Stimulated activated CD8-positive, alpha-beta memory T cell treated with anti-CD3 and anti-CD28 coated beads, Interleukin-2, amount 100 ng/mL, for 48 hours (primary cell): ENCODE measurements around the gene HGFAC.
"Not testable (repeated sequence)": the region's sequence is repeated elsewhere in the genome, so short reads cannot be mapped to it uniquely, and the experiment has no call there.

Experiments used
- DNase-seq, 2 donors: peaks; one replicate each; pipeline ENCODE4 v3.0.0-alpha.2; 2020; ENCODE audit warnings: low read depth in 2 of 2

HGFAC gene

GRCh38 chr4:3411190-3411589 lies 30.6 kb upstream of the HGFAC start:
- not testable (repeated sequence) for DNase-seq

GRCh38 chr4:3411676-3412075 lies 30.1 kb upstream of the HGFAC start:
- DNase-seq = no peak

GRCh38 chr4:3412257-3413020 lies 29.3 kb upstream of the HGFAC start:
- DNase-seq = no peak

- no peak for DNase-seq
These were observed 28.5 kb upstream of the HGFAC start for GRCh38 chr4:3413217-3413671.

- DNase-seq = no peak
These were observed 27.9 kb upstream of the HGFAC start for GRCh38 chr4:3413675-3414420.

GRCh38 chr4:3414421-3415279 lies 27.1 kb upstream of the HGFAC start:
- DNase-seq = no peak

- no peak for DNase-seq
These were observed 26.2 kb upstream of the HGFAC start for GRCh38 chr4:3415471-3416141.

- no peak for DNase-seq
These were observed 25.5 kb upstream of the HGFAC start for GRCh38 chr4:3416270-3416669.

- no peak for DNase-seq
These were observed 24.9 kb upstream of the HGFAC start for GRCh38 chr4:3416821-3417221.

GRCh38 chr4:3417448-3417847 lies 24.3 kb upstream of the HGFAC start:
- no peak for DNase-seq

- DNase-seq = no peak
These were observed 23.6 kb upstream of the HGFAC start for GRCh38 chr4:3418029-3418762.

GRCh38 chr4:3419836-3420605 lies 21.7 kb upstream of the HGFAC start:
- DNase-seq = no peak

- DNase-seq = no peak
These were observed 21.2 kb upstream of the HGFAC start for GRCh38 chr4:3420606-3420955.

GRCh38 chr4:3420956-3421355 lies 20.8 kb upstream of the HGFAC start:
- DNase-seq = no peak

- no peak for DNase-seq
These were observed 20.3 kb upstream of the HGFAC start for GRCh38 chr4:3421470-3421869.

- no peak for DNase-seq
These were observed 19.4 kb upstream of the HGFAC start for GRCh38 chr4:3422241-3422801.

- no peak for DNase-seq
These were observed 18.9 kb upstream of the HGFAC start for GRCh38 chr4:3422808-3423297.

- no peak for DNase-seq
These were observed 18.4 kb upstream of the HGFAC start for GRCh38 chr4:3423406-3423805.

- no peak for DNase-seq
These were observed 17.8 kb upstream of the HGFAC start for GRCh38 chr4:3423952-3424351.
